ENCODE measurements around the gene GFRA3.

The GFRA3 gene

GRCh38 chr5:138246822-138247221 is 27.6 kb downstream of the GFRA3 start:
- no peak for TF ChIP-seq CTCF (IDR thresholded peaks at IDR 0.05; ENCODE audit: low read depth, low read length)
- no peak for DNase-seq (ENCODE audit: extremely low read depth, low read depth)

- DNase-seq (ENCODE audit: extremely low read depth, low read depth) = no peak
- TF ChIP-seq CTCF (IDR thresholded peaks at IDR 0.05; ENCODE audit: low read depth, low read length) = no peak
These were observed 28.1 kb downstream of the GFRA3 start for GRCh38 chr5:138246334-138246733.

GRCh38 chr5:138245717-138246116 is 28.7 kb downstream of the GFRA3 start:
- no peak for DNase-seq (ENCODE audit: extremely low read depth, low read depth)
- TF ChIP-seq CTCF (IDR thresholded peaks at IDR 0.05; ENCODE audit: low read depth, low read length) = no peak

- TF ChIP-seq CTCF (IDR thresholded peaks at IDR 0.05; ENCODE audit: low read depth, low read length) = no peak
- no peak for DNase-seq (ENCODE audit: extremely low read depth, low read depth)
These were observed 30.6 kb downstream of the GFRA3 start for GRCh38 chr5:138243794-138244193.

DNA sequence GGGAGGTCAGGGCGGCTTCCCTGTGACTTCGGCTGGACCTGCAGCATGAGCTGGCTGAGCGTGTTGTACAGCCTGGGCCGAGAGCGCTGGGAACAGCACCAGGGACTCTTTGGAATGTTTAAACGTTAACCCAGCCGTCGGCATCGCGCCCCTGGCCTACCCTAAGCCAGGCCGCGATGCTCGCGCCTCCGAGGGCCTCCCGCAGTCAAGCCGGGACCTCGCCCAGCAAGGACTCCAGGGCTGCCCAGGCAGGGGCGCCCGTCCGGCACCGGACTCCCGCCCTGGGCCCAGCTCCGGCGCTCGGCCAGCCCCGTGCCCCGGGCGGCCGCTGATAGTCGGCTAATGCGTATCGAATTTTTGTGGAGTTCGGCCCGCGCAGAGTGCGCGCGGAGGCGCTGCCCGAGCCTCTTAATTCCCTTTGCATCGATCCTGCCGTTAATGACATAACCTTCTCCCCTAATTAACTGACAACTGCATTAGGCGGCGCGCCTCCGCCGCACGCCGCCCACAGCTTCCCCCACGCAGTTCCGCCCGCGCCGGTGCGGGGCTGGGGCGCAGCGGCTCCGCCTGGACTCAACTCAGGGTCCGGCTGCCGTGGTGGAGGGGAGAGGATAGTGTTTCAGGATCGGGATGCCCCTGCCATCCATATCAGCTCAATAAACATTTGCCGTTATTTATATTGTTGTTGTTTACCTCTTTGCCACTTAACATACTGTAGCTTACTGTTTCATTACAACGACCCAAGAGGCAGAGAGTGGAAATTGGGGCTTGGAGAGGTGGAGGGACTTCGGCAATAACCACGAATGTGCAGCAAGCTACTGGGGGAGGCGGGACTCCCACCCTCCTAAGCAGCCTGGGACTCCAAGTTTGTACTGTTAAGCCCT is 32.5 kb downstream of the GFRA3 start:
- no peak for DNase-seq (ENCODE audit: extremely low read depth, low read depth)
- no peak for TF ChIP-seq CTCF (IDR thresholded peaks at IDR 0.05; ENCODE audit: low read depth, low read length)

DNA sequence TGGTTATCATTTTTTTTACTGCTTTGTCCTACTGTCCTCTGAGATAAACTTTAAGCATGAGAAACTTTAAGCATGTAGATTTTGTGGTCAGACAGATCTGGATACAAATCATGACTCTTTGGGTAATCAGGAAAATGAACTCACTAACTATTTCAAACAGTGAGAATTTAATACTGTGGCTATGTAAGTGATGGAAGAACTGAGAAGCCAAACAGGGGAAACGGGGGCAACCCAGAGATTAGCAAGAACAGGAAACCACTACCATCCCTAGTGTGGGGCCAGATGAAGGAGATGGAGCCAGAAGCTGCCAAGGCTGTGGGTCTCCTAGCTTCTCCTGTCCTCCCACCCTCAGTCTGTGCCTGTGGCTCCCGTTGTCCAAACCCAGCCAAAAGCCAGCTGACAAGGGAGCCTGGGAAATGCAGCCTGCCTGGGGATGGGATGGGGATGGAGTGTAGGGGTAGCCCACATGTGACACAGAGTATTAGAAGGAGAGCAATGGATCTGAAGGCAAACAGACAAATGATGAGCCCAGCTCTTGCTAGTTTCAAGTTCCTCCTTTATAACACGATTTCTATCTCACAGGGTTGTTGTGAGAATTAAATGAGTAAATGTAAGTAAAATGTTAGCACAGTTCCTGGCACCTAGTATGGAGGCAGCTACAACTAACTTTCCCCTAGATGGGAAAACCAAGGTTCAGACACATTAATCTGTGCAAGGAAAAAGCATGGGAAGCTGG is 33.6 kb downstream of the GFRA3 start:
- DNase-seq (ENCODE audit: extremely low read depth, low read depth) = no peak

More for the DNA sequence above, 33.6 kb downstream of the GFRA3 start:
- TF ChIP-seq CTCF (IDR thresholded peaks at IDR 0.05; ENCODE audit: low read depth, low read length) = no peak
